Hematopoietic multipotent progenitor cell treated with erythropoietin and hydrocortisone succinate and interleukin-3 and kit ligand, for 17 days (in vitro differentiated cells): Measurements from ENCODE around the gene HK1.
"Not testable (repeated sequence)": the region's sequence is repeated elsewhere in the genome, so short reads cannot be mapped to it uniquely, and the experiment has no call there.

Source experiments
- DNase-seq: peaks from one replicate; pipeline ENCODE4 v3.0.0-alpha.2; 2015; ENCODE audit warnings: low spot score

The HK1 gene

GRCh38 chr10:69311309-69311708 is 33.0 kb downstream of the HK1 start:
- no peak for DNase-seq

GRCh38 chr10:69312528-69312927 is 34.2 kb downstream of the HK1 start:
- no peak for DNase-seq

- peak; percentile 51 for DNase-seq
These were observed 36.8 kb downstream of the HK1 start for GRCh38 chr10:69315100-69315542.

- peak; percentile 75 for DNase-seq
These were observed 37.5 kb downstream of the HK1 start for GRCh38 chr10:69315610-69316312.

GRCh38 chr10:69316313-69317059 is 38.2 kb downstream of the HK1 start:
- DNase-seq, result peak; percentile 75

- DNase-seq, result peak; percentile 77
These were observed 38.9 kb downstream of the HK1 start for GRCh38 chr10:69317175-69317604.

GRCh38 chr10:69317626-69318105 is 39.4 kb downstream of the HK1 start:
- no peak for DNase-seq

GRCh38 chr10:69318106-69318866 is 40.0 kb downstream of the HK1 start:
- peak; percentile 90 for DNase-seq

- DNase-seq, result peak; percentile 84
These were observed 40.8 kb downstream of the HK1 start for GRCh38 chr10:69318867-69319727.

GRCh38 chr10:69319841-69320316 is 41.6 kb downstream of the HK1 start:
- peak; percentile 52 for DNase-seq

- no peak for DNase-seq
These were observed 42.2 kb downstream of the HK1 start for GRCh38 chr10:69320521-69320920.

- DNase-seq, result no peak
These were observed 42.9 kb downstream of the HK1 start for GRCh38 chr10:69321039-69321715.

GRCh38 chr10:69321865-69322264 is 43.6 kb downstream of the HK1 start:
- DNase-seq, result no peak

GRCh38 chr10:69322346-69322745 is 44.0 kb downstream of the HK1 start:
- not testable (repeated sequence) for DNase-seq

GRCh38 chr10:69323622-69324021 is 45.3 kb downstream of the HK1 start:
- no peak for DNase-seq

- no peak for DNase-seq
These were observed 46.3 kb downstream of the HK1 start for GRCh38 chr10:69324583-69324982.

- not testable (repeated sequence) for DNase-seq
These were observed 47.6 kb downstream of the HK1 start for GRCh38 chr10:69325637-69326523.

- DNase-seq, result no peak
These were observed 48.4 kb downstream of the HK1 start for GRCh38 chr10:69326692-69327091.

GRCh38 chr10:69327463-69328379 is 49.4 kb downstream of the HK1 start:
- DNase-seq, result peak; percentile 66
